RWPE2 (cell line): ENCODE data around the gene MAP2K3.
A peak's percentile ranks its signal among the peaks of the same experiment; 100 is the strongest.
"Not testable (repeated sequence)": the region's sequence is repeated elsewhere in the genome, so short reads cannot be mapped to it uniquely, and the experiment has no call there.

ENCODE experiments used
- ATAC-seq: fragments of 200-7000 bp; cut with Tn5 transposase; 3 replicates; pipeline ENCODE4 v1.9.1; 2021; ENCODE audit warnings: low read depth
- DNase-seq: peaks from one replicate; pipeline ENCODE4 v3.0.0-alpha.2; 2020; ENCODE audit warnings: low spot score
- H3K27ac ChIP-seq: fragments of 450-650 bp; 2 replicates; pipeline ENCODE4 v1.5.1; 2017; ENCODE audit warnings: mild to moderate bottlenecking; ENCODE audit not compliant: poor library complexity, severe bottlenecking
- H3K27me3 ChIP-seq: fragments of 250-450 bp; sonication (Bioruptor Pico); 2 replicates; pipeline ENCODE4 v1.5.1; 2021; ENCODE audit warnings: mild to moderate bottlenecking, moderate library complexity; ENCODE audit not compliant: insufficient read depth, poor library complexity, severe bottlenecking
- H3K36me3 ChIP-seq: fragments of 250-450 bp; sonication (Bioruptor Pico); 2 replicates; pipeline ENCODE4 v1.5.1; 2020; ENCODE audit warnings: low read depth, mild to moderate bottlenecking, moderate library complexity
- H3K4me1 ChIP-seq: fragments of 250-450 bp; sonication (Bioruptor Pico); 2 replicates; pipeline ENCODE4 v1.5.1; 2021; ENCODE audit warnings: mild to moderate bottlenecking, moderate library complexity; ENCODE audit not compliant: insufficient read depth, poor library complexity, severe bottlenecking
- H3K4me3 ChIP-seq: fragments of 250-450 bp; sonication (Bioruptor Pico); 2 replicates; pipeline ENCODE4 v1.5.1; 2021; ENCODE audit warnings: mild to moderate bottlenecking, moderate library complexity; ENCODE audit not compliant: severe bottlenecking
- H3K9me3 ChIP-seq: fragments of 250-450 bp; sonication (Bioruptor Pico); 2 replicates; pipeline ENCODE4 v1.5.1; 2021; ENCODE audit warnings: mild to moderate bottlenecking, moderate library complexity; ENCODE audit not compliant: severe bottlenecking
- CTCF ChIP-seq: fragments of 450-650 bp; IDR thresholded peaks from one replicate; pipeline ENCODE4 v1.5.1; 2017; ENCODE audit warnings: mild to moderate bottlenecking, moderate library complexity; ENCODE audit not compliant: poor library complexity, severe bottlenecking

MAP2K3 gene

DNA sequence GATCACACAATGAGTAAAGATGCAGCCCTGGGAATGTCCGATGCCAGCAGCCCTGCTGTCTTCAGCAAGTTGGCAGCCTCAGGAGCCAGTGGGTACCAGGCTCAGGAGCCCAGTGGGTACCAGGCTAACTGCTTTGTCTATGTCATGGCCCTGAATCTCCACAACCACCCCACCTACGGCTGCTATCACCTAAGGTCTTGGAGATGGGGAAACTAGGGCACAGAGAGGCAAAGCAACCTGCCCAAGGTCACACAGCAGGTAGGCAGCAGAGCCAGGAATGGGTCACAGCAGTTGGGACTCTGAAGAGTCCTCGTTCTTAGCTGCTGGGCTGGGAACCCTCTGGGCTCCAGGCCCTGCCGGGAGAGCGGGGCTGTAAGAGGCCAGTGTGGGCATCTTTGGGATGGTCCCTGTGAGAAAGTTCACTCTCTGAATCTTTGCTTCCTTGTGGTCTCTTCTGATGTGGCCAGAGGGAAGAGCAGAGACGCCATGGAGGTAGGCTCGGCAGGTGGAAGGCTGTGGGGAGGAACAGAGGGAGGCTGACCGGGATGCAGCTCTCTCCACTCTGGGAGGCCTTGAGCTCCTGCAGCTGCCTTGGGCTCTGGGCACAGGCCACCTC is 57.5 kb downstream of the MAP2K3 start:
- H3K27me3 ChIP-seq, H3K4me1 ChIP-seq, H3K9me3 ChIP-seq, DNase-seq, ATAC-seq, H3K27ac ChIP-seq, H3K36me3 ChIP-seq, H3K4me3 ChIP-seq: not testable (repeated sequence)

- not testable (repeated sequence) for H3K4me3 ChIP-seq, H3K9me3 ChIP-seq, DNase-seq, H3K27ac ChIP-seq, H3K4me1 ChIP-seq, H3K27me3 ChIP-seq, H3K36me3 ChIP-seq
- ATAC-seq: 0 out of 3 replicates have a peak, but pooled peaks have one; percentile 23
Measured at GRCh38 chr17:21343061-21343949, 58.8 kb downstream of the MAP2K3 start.

DNA sequence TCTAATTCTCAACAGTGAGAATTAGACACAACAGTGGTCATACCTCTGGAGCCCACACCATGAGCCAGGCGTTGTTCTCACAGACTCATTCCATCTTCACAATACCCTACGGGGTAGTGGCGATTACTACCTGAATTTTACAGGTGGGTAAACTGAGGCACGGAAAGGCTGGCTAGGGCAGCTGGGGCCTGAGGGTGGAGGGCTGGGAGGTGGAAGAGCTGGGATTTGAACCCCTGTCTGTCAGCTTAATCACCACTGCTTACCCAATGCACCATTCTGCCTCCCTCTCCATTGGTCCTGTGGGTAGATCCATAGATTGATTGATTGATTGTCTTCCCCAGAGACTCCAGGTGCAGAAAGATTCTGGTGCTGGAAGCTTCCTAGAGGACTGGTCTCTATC is 60.3 kb downstream of the MAP2K3 start:
- H3K27me3 ChIP-seq, H3K9me3 ChIP-seq, H3K4me3 ChIP-seq, ATAC-seq, DNase-seq, H3K27ac ChIP-seq, H3K36me3 ChIP-seq, H3K4me1 ChIP-seq: not testable (repeated sequence)

DNA sequence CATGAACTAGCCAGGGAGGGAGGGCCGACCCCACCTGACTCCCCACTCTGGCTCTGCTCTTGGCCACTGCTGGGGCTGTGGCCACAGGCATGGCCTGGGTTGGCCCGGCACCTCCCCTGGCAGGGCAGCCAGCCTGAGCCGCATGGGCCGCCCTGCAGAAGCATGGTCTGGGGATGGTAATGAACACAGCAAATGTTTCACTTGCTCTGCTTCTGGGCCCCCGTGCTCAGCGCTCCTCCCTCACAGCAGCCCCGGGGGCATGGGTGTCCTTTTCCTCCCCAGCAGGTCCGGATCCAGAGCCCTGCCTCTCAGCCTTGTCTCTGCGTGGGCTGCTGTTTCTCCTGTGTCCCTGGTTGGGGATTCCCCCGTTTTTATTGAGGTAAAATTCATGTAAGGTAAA is 60.7 kb downstream of the MAP2K3 start:
- Histone ChIP-seq H3K4me1 (no peaks in the 10 kb centered on the region), H3K9me3 (no peaks in the 10 kb centered on the region), H3K4me3 (no peak overlapping the region), H3K36me3 (no peaks in the 10 kb centered on the region), H3K27ac (no peak overlapping the region), H3K27me3 (no peaks in the 10 kb centered on the region)
- ATAC-seq (no peak), DNase-seq (peak; percentile 44)
- TF ChIP-seq CTCF: no peak

- not testable (repeated sequence) for H3K27me3 ChIP-seq, H3K9me3 ChIP-seq, H3K4me1 ChIP-seq, ATAC-seq, H3K36me3 ChIP-seq, H3K27ac ChIP-seq, H3K4me3 ChIP-seq, DNase-seq
Measured at GRCh38 chr17:21346107-21346506, 61.6 kb downstream of the MAP2K3 start.

GRCh38 chr17:21346651-21347250 is 62.2 kb downstream of the MAP2K3 start:
- not testable (repeated sequence) for H3K9me3 ChIP-seq, DNase-seq, H3K27ac ChIP-seq, H3K36me3 ChIP-seq, H3K4me3 ChIP-seq, ATAC-seq, H3K27me3 ChIP-seq, H3K4me1 ChIP-seq

GRCh38 chr17:21347660-21348059 is 63.1 kb downstream of the MAP2K3 start:
- H3K4me1 ChIP-seq, H3K4me3 ChIP-seq, H3K36me3 ChIP-seq, H3K27ac ChIP-seq, DNase-seq, H3K27me3 ChIP-seq, ATAC-seq, H3K9me3 ChIP-seq: not testable (repeated sequence)

- not testable (repeated sequence) for H3K9me3 ChIP-seq, H3K27ac ChIP-seq, H3K4me1 ChIP-seq, H3K27me3 ChIP-seq, H3K4me3 ChIP-seq, H3K36me3 ChIP-seq, DNase-seq
- ATAC-seq: peak; percentile 68
Measured at GRCh38 chr17:21348081-21348925, 63.8 kb downstream of the MAP2K3 start.

GRCh38 chr17:21348926-21349261 is 64.4 kb downstream of the MAP2K3 start:
- not testable (repeated sequence) for H3K27ac ChIP-seq, H3K9me3 ChIP-seq, H3K27me3 ChIP-seq, H3K4me3 ChIP-seq, DNase-seq, H3K4me1 ChIP-seq, H3K36me3 ChIP-seq, ATAC-seq
